ENCODE results near the gene E4F1.
A peak's percentile ranks its signal among the peaks of the same experiment; 100 is the strongest.

Gene E4F1

DNA sequence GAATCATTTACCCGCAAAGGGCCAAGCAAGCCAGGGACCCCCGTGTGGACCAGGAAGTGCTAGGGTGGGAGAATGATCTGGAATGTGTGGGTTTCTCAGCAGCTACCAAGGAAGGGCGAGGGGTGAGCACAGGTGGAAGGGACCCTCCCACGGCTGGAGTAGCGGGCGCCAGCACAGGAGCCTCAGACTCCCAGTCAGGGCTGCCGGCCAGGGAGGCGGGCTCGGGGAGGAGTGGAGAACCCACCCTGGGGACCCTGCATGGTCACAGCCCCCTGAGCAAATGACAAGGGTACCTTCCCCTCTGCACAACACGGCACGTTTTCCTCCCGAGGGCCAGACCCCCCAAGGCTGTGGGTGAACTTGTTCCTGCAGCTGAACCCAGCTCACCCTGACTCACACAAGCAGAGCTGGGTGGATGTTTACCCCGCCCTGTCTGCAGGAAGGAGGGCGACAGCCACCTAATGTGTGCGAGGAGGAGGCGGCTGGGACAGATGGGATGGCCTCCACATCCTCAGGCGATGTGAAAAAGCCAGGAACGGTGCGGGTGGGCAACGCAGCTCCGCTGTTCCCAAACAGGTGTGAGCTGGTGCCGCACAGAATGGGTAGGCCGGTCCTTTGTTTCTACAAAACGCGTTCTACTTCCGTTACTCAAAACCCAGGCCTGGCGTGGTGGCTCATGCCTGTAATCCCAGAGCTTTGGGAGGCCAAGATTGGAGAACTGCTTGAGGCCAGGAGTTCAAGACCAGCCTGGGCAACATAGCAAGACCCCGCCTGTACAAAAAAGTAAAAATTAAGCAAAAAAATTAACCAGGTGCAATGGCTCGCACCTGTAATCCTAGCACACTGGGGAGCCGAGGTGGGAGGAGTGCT lies 21.8 kb downstream of the E4F1 start:
- POLR2A ChIA-PET (ENCODE audit: low non-redundant PET) = interaction anchor here (0.6 kb wide), 1 partner anchor 17 kb away, joined by 4 read pairs; no protein-coding TSS in a partner anchor
- TF ChIP-seq, protein P1, sequence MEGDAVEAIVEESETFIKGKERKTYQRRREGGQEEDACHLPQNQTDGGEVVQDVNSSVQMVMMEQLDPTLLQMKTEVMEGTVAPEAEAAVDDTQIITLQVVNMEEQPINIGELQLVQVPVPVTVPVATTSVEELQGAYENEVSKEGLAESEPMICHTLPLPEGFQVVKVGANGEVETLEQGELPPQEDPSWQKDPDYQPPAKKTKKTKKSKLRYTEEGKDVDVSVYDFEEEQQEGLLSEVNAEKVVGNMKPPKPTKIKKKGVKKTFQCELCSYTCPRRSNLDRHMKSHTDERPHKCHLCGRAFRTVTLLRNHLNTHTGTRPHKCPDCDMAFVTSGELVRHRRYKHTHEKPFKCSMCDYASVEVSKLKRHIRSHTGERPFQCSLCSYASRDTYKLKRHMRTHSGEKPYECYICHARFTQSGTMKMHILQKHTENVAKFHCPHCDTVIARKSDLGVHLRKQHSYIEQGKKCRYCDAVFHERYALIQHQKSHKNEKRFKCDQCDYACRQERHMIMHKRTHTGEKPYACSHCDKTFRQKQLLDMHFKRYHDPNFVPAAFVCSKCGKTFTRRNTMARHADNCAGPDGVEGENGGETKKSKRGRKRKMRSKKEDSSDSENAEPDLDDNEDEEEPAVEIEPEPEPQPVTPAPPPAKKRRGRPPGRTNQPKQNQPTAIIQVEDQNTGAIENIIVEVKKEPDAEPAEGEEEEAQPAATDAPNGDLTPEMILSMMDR (conservative IDR thresholded peaks at IDR 0.05; ENCODE audit: low read depth) = no peak
- CTCF ChIA-PET = no interaction called here
- DNase-seq (ENCODE audit: low spot score) = no peak
- peak overlapping the region; percentile 21 for H3K27ac ChIP-seq

DNA sequence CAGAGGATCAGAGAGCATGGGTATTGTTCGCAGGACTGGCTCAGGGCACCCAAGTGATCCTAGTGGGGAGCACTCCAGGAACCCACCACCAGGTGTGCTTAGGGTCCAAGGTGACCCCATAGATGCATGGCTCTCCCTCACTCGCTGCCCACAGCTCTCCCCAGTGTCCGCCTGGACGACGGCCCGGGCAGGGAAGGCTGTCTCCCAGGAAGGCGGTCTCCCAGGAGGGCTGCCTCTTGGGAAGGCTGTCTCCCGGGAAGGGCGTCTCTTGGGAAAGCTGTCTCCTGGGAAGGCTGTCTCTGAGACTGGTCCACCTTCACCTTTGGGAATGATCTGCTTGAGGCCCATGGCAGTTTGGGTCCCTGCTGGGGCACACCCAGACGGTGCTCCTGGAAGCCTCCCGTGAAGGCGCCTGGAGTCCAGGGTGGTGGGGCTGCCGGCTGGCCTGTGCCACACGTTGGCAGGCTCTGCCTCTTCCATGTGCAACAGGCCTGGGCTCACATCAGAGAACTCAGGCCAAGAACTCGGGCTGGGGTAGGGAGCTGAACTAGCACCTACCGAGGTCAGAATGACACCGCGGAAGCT lies 23.0 kb downstream of the E4F1 start:
- TF ChIP-seq, protein P1 (conservative IDR thresholded peaks at IDR 0.05; ENCODE audit: low read depth) = no peak
- H3K27ac ChIP-seq = peak overlapping the region; percentile 3; the same call in 1 of the 2 replicates
- DNase-seq (ENCODE audit: low spot score) = no peak
- ChIA-PET CTCF (interaction anchor here (0.7 kb wide), 1 partner anchor 39 kb away, joined by 4 read pairs; no protein-coding TSS in a partner anchor), POLR2A (ENCODE audit: low non-redundant PET) (no interaction called here)

DNA sequence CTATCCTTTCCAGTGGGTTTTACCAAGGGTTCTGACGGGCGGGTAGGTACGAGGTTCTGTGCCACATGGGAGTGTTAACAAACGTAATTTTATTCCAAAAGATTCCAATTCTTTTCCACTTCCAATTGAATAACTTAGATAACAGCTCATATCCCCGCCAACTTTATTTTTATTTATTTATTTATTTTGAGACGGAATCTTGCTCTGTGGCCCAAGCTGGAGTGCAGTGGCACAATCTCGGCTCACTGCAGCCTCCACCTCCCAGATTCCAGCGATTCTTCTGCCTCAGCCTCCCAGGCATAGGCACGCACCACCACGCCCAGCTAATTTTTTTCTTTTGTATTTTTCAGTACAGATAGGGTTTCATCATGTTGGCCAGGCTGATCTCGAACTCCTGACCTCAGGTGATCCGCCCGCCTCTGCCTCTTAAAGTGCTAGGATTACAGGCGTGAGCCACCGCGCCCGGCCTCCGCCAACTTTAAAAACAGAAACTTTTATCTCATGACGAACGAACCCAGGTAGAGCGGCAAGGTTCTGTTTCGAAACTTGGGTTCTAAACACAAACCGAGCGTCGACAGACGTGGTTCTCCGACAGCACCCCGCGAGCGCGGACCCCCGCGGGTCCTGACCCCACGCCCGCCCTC lies 27.4 kb downstream of the E4F1 start:
- DNase-seq (ENCODE audit: low spot score) = no peak
- TF ChIP-seq, protein P1 (conservative IDR thresholded peaks at IDR 0.05; ENCODE audit: low read depth) = no peak
- H3K27ac ChIP-seq = peak overlapping the region; percentile 97
- ChIA-PET CTCF (interaction anchor here (0.7 to 1.5 kb wide), 3 partner anchors 13 to 56 kb away, joined by 3 to 6 read pairs (median 5); no protein-coding TSS in a partner anchor), POLR2A (ENCODE audit: low non-redundant PET) (interaction anchor here (0.6 to 2.5 kb wide), 5 partner anchors 36 to 272 kb away, joined by 3 to 9 read pairs (median 4); partner anchors contain the start of genes PGP and TRAF7)

DNA sequence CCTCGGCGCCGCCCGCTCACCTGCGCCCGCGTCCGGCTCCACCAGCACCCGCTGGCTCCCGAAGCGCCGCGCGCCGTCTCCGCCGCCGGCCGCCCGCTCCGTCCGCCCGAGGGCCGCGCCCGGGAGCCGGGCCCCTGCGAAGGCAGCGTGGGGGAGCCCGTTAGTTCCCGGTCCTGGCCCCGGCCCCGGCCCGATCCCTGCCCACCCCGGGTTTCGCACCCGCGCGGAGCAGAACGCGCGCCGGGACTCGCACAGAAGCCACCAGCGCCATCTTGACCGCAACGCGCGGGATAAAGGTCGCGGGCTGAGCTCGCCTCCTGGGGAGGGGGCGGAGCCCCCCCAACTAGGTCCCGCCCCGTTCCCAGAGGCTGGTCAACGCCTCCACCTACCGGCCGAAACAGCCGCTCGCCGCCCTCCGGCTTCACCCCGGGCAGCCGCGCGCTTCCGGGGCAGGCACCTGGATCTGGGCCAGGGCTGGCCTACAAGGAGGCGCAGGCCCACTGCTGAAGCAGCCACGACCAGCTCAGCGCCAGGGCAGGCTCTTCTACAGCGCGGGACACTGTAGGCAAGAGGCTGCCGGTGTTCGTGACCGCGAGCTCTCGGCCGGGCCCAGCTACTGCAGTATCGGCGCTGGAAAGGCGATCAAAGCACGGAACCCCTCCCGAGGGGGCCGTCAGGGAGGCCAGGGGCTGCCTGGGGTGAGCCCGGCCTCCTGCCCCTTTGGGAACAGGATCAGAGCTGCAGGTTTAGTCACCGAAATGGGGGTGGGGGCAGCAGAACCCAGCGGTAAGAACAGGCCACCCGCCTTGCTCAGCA lies 28.1 kb downstream of the E4F1 start, which contains the start of gene ECI1:
Gene ECI1 (minus strand): TSS at position 292 of the 816 bp plus-strand sequence. CDS start 21 bp downstream, at position 271.
- DNase-seq (ENCODE audit: low spot score) = peak; percentile 98
- TF ChIP-seq, protein P1 (conservative IDR thresholded peaks at IDR 0.05; ENCODE audit: low read depth) = peak; percentile 65
- POLR2A ChIA-PET (ENCODE audit: low non-redundant PET) = interaction anchor here (0.6 to 2.5 kb wide), 5 partner anchors 15 to 271 kb away, joined by 3 to 9 read pairs (median 3); partner anchors contain the start of gene TRAF7
- H3K27ac ChIP-seq = peak within 1 kb of the TSS; percentile 97
- CTCF ChIA-PET = interaction anchor here (0.7 to 1.5 kb wide), 6 partner anchors 15 to 57 kb away, joined by 3 to 6 read pairs (median 3); partner anchors contain the start of genes BRICD5 and DNASE1L2

DNA sequence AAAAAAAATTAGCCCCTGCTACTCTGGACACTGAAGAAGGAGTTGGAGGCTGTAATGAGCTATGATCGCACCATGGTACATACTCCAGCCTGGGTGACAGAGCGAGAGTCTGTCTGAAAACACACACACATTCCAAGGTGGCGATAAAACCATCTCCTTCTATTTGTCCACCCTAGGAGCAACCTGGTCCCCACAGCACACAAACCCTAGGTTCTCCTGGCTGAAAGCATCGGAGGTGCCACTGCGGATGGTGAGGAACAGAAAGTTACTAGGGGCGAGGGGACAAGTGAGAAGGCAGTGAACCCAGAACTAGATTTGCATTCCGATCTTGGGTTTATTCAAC lies 29.4 kb downstream of the E4F1 start:
- CTCF ChIA-PET = interaction anchor here (0.8 to 1.3 kb wide), 2 partner anchors 22 to 47 kb away, joined by 3 to 5 read pairs; no protein-coding TSS in a partner anchor
- POLR2A ChIA-PET (ENCODE audit: low non-redundant PET) = no interaction called here
- no peak for DNase-seq (ENCODE audit: low spot score)
- TF ChIP-seq, protein P1 (conservative IDR thresholded peaks at IDR 0.05; ENCODE audit: low read depth) = no peak
- peak overlapping the region; percentile 97 for H3K27ac ChIP-seq
